Gastroesophageal sphincter (tissue), 3 donors: ENCODE measurements around the gene FAM114A1.

Experiments used
- CTCF ChIP-seq, 4 experiments: fragments of 200-600 bp in 2 of 4; fragments of 450-650 bp in 2 of 4; sonication (generic) in 1 of 4; IDR thresholded peaks; one replicate each; pipeline ENCODE4 v1.5.1; 2017 to 2019; ENCODE audit warnings: antibody characterized with exemption in 4 of 4, mild to moderate bottlenecking in 2 of 4, moderate library complexity in 2 of 4
- POLR2A ChIP-seq, 2 donors: fragments of 450-650 bp; IDR thresholded peaks; one replicate each; pipeline ENCODE4 v1.6.1; 2017; ENCODE audit warnings: antibody characterized with exemption in 2 of 2, mild to moderate bottlenecking in 2 of 2, moderate library complexity in 1 of 2
- POLR2AphosphoS5 ChIP-seq: sonication (generic); formaldehyde crosslinking; IDR thresholded peaks from one replicate; pipeline ENCODE4 v1.6.1; 2017; ENCODE audit warnings: antibody characterized with exemption

DNA sequence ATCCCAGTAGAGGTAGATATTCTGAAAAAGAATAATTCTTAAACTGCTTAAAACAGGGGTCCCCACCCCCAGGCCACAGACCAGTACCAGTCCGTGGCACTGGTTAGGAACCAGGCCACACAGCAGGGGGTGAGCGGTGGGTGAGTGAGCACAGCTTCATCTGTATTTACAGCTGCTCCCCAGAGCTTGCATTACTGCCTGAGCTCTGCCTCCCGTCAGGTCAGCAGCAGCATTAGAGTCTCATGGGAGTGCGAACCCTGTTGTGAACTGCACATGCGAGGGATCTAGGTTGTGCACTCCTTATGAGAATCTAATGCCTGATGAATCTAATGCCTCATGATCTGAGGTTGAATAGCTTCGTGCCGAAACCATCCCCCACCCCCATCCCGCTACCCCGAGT lies 76.8 kb downstream of the FAM114A1 start:
- TF ChIP-seq POLR2A (IDR thresholded peaks at IDR 0.05): no peak
- TF ChIP-seq CTCF (IDR thresholded peaks at IDR 0.05): no peak
- TF ChIP-seq POLR2AphosphoS5: no peak
